GM18499 (cell line): ENCODE results near the gene CYP2A6.
"Not testable (repeated sequence)": the region's sequence is repeated elsewhere in the genome, so short reads cannot be mapped to it uniquely, and the experiment has no call there.

Experiments used
- ATAC-seq: cut with Tn5 transposase; IDR thresholded peaks from one replicate; pipeline ENCODE4 v1.9.1; 2021; ENCODE audit warnings: moderate number of reproducible peaks; ENCODE audit not compliant: insufficient read depth, unreplicated experiment

CYP2A6 gene

GRCh38 chr19:40852467-40853152, 2.4 kb upstream of the CYP2A6 start:
- ATAC-seq: not testable (repeated sequence)

- ATAC-seq: not testable (repeated sequence)
These were observed 3.5 kb downstream of the CYP2A6 start for GRCh38 chr19:40846722-40847121.

DNA sequence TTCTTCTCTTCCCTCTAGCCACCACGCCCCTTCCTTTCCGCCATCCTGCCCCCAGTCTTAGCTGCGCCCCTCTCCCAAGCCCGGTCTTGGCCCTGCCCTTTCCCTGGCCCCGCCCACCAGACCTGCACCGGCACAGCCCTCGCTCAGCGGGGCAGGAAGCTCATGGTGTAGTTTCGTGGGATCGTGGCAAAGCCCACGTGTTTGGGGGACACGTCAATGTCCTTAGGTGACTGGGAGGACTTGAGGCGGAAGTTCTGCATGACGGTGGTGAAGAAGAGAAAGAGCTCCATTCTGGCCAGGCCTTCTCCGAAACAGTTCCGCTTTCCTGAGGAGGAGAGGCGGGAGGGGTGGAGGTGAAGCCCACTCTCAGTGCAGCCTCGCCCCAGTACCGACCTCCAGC, 6.6 kb downstream of the CYP2A6 start:
- not testable (repeated sequence) for ATAC-seq

GRCh38 chr19:40842997-40843652, 7.1 kb downstream of the CYP2A6 start:
- ATAC-seq: not testable (repeated sequence)

DNA sequence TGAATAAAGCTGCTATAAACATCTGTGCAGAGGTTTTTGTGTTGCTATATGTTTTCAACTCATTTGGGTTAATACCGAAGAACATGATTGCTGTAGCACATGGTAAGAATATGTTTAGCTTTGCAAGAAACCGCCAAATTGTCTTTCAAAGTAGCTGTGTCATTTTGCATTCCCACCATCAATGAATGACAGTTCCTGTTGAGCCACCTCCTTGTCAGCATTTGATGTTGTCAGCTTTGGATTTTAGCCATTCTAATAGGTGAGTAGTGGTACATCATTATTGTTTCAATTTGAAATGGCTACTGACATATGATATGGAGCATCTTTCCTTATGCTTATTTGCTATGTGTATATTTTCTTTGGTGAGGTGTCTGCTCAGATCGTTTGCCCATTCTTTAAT, 8.2 kb downstream of the CYP2A6 start:
- ATAC-seq: not testable (repeated sequence)

DNA sequence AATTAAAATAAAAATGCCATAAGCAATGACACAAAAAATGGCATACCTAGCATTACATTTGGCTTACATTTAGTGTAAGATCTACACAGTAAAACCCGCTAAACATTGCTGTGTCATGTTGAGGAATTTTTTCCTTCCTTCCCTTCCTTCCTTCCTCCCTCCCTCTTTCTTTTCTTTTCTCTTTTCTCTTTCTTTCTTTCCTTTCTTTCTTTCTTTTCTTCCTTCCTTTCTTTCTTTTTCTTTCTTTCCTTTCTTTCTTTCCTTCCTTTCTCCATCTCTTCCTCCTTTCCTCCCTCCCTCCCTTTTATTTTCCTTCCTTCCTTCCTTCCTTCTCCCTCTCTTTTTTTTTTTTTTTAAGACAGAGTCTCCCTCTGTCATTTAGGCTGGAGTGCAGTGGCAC, 11.8 kb downstream of the CYP2A6 start:
- not testable (repeated sequence) for ATAC-seq

- no peak for ATAC-seq
These were observed 13.4 kb downstream of the CYP2A6 start for GRCh38 chr19:40836754-40837429.

- ATAC-seq: not testable (repeated sequence)
These were observed 16.3 kb downstream of the CYP2A6 start for GRCh38 chr19:40833728-40834533.

DNA sequence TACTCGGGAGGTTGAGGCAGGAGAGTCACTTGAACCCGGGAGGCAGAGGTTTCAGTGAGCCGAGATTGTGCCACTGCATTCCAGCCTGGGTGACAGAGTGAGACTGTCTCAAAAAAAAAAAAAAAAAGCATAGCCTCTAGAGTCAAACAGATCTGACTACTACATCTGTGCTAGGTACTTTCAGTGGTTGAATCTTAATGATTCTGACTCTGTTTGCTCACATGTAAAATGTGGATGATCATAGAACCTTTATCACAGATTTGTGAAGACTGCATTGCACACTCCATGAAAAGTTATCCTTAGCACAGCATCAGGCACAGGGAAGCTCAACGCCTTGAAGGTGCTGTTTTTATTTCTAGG, 17.8 kb downstream of the CYP2A6 start:
- not testable (repeated sequence) for ATAC-seq

DNA sequence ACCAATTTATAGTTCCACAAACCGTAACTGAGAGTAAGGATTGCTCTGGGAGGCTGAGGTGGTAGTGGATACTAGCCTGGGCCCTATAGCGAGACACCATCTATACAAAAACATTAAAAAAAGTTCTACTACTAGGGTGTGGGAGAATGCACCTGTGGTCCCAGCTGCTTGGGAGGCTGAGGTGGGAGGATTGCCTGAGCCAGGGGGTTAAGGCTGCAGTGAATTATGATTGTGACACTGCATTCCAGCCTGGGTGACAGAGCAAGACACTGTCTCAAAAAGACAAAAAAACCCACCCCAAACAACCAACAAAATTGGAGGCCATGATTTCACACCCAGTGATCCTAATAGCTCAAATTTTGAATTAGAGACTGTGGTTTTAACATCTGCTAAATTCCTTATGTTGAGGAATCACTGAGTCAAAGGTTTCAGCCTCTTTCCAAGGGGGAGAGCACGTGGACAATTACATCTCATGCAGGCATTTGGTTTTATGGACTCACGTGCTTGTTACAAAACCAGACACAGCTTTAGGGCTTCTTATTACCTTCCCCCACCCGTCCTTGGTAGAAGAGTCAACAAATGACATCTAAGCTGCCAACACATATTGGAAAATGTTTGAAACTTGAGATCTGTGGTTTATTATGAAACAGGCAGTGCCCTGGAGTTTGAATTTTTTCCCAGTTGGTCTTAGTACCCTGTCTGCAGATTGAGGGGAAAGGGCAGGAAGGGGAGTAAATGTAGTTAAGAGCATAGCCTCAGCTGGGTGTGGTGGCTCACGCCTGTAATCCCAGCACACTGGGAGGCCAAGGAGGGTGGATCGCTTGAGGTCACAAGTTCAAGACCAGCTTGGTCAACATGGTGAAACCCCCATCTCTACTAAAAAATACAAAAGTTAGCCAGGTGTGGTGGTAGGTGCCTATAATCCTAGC, 18.5 kb downstream of the CYP2A6 start:
- no peak for ATAC-seq

- not testable (repeated sequence) for ATAC-seq
These were observed 19.5 kb downstream of the CYP2A6 start for GRCh38 chr19:40830741-40831140.

DNA sequence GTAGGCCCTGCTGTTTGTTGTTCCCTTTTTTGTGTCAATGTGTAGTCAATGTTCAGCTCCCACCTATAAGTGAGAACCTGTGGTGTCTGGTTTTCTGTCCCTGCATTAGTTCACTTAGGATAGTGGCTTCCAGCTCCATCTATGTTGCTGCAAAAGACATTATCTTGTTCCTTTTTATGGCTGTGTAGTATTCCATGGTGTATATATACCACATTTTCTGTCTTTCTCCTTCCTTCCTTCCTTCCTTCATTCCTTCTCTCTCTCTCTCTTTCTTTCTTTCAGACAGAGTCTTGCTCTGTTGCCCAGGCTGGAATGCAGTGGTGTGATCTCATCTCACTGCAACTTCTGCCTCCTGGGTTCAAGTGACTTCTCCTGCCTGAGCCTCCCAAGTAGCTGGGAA, 21.0 kb downstream of the CYP2A6 start:
- ATAC-seq: no peak

DNA sequence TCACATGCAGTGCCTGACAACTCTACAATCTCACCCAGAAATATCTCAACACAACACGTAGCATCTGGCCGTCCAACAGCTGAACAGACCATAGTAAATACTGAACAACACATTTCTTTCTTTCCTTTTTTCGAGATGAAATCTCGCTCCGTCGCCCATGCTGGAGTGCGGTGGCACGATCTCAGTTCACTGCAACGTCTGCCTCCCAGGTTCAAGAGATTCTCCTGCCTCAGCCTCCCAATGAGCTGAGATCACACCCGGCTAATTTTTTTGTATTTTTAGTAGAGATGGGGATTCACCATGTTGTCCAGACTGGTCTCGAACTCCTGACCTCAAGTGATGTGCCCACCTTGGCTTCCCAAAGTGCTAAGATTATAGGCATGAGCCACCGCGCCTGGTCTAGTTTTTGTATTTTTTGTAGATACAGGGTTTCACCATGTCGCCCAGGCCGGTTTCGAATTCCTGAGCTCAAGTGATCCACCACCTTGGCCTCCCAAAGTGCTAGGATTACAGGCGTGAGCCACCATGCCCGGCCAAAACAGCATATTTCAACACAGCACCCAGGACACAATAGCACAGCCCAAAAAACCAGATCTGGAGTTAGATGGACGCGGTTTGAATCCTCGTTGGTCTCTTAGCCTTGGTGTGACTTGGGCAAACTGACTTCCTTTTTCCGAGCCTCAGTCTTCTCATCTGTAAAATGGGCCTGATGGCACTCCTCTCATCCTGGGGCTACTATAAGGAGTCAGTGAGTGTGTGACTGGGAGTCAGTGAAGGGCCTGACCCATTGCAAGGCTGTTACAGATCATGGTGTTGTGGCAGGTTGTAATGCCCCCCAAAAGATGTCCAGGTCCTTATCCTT, 22.6 kb downstream of the CYP2A6 start:
- no peak for ATAC-seq

DNA sequence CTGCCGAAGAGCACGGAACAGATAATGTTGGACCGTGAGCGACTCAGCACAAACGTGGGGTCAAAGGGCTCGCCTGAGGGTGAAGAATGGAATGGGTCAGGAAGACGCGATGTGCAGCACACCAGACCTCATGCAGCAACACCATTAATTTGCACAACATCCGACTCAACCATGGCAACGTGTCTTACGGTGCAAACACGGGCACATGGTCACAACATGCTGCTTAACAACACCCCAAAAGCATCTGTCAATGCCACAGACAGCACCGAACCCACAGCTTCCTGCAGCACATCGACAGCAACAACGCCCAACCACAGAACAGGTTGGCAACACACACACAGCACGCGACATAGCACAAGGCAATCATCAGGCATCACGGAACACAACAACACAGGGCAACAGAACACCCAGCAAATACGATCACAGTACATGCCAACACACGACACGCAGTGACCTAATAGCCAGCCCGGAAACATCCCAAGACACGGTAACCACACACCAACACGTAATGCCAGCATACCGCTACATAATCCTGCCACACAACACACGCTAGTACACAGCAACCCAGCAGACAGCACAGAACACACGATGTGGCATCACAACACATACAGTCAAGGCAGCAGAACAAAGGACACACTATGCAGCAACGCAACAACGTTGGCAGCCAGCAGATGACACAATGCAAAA, 23.4 kb downstream of the CYP2A6 start:
- not testable (repeated sequence) for ATAC-seq

DNA sequence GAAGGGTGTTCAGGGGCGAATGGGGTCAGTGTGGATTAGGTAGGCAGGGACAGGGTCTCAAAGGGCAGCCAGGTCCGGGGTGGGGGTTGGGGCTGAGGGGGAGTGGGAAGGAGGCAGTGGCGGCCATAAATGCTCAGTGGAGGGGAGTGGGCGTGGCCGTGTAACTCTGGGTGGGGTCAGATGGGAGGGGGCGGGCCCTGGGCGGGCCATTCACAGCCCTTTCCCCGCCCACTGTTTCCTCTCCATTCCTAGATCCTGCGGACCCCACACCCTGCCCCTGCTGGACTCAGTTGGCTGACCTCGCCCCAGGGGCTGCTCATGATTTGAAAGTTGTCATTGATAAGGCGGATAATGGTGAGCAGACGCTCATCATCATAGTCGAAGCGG, 23.9 kb downstream of the CYP2A6 start:
- ATAC-seq: not testable (repeated sequence)

DNA sequence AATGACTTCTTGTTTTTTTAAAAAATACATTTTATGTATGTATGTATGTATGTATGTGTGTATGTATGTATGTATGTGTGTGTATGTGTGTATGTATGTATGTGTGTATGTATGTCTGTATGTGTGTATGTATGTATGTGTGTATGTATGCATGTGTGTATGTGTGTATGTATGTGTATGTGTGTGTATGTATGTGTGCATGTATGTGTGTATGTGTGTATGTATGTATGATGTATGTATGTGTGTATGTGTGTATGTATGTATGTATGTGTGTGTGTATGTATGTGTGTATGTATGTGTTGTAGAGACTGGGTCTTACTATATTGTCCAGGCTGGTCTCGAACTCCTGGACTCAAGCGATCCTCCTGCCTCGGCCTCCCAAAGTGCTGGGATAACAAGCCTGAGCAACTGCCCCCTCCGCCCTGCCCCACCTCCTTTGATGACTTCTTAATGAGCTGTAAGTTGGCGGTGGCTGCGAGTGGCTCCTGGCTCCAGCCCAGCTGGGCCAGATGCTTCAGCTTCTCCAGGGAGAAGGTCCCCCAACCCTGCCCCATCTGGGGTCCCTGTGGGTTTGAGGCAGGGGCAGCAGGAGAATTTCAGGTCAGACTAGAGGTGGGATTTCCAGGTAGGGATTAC, 24.7 kb downstream of the CYP2A6 start:
- not testable (repeated sequence) for ATAC-seq

DNA sequence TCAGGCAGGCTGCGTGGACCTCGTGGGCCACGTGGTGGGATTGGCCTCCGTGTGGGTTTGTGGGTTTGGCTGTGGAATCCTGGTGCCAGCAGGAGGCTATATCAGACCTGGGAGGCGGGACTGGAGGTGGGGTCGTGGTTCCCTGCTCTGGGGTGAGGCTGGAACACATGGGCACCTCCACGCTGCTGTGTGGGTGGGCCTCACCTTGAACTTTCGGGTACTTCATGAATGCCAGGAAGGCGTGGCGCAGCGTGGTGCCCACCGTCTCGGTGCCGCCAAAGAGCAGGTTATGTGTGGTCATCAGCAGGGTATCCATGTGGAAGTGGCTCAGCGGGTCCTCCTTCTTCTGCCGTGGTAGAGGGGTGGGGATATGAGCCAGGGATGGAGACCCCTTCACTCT, 25.3 kb downstream of the CYP2A6 start:
- not testable (repeated sequence) for ATAC-seq
